Muscle of leg (tissue), 11 donors: ENCODE data around the gene TBC1D16. TPM values are rescaled to one million over a fixed set of nuclear protein-coding genes. Genes with fewer than 3 reads are reported as not detected.
"Not testable (repeated sequence)": the region's sequence is repeated elsewhere in the genome, so short reads cannot be mapped to it uniquely, and the experiment has no call there.

Source experiments
- DNase-seq: peaks from one replicate; pipeline ENCODE4 v3.0.0; 2013
- H3K27ac ChIP-seq: one replicate; pipeline ENCODE4 v1.5.1; 2013; ENCODE audit warnings: mild to moderate bottlenecking, low read length, control low read depth
- H3K27me3 ChIP-seq: one replicate; pipeline ENCODE4 v1.6.1; 2013; ENCODE audit warnings: low read length; ENCODE audit not compliant: control insufficient read depth, insufficient read depth
- H3K36me3 ChIP-seq: one replicate; pipeline ENCODE4 v1.6.1; 2013; ENCODE audit warnings: low read length; ENCODE audit not compliant: control insufficient read depth, insufficient read depth
- H3K4me1 ChIP-seq: one replicate; pipeline ENCODE4 v1.6.1; 2013; ENCODE audit warnings: low read length; ENCODE audit not compliant: control insufficient read depth, insufficient read depth
- H3K4me3 ChIP-seq: one replicate; pipeline ENCODE4 v1.5.1; 2013; ENCODE audit warnings: low read length, control low read depth
- H3K9me3 ChIP-seq: replicated peaks from 2 replicates; pipeline ENCODE4 v1.6.1; 2013; ENCODE audit warnings: low read depth, low read length; ENCODE audit not compliant: control insufficient read depth
- WGBS: methylation state at CpG from one replicate; pipeline ENCODE4 v1.1.5; 2013; ENCODE audit warnings: missing lambda C conversion rate; ENCODE audit not compliant: insufficient coverage; 5-methylcytosine and 5-hydroxymethylcytosine counted together
- polyA plus RNA-seq, 8 donors: library from polyadenylated mRNA; unstranded; fragments of 120-200 nt; gene quantifications; one replicate each; pipeline versions ENCODE4 v1.2.1 to v1.2.3, GENCODE V29; 2013; ENCODE audit warnings: inconsistent platforms in 1 of 8, low replicate concordance in 1 of 8; ENCODE audit not compliant: insufficient read length in 8 of 8, insufficient read depth in 1 of 8
- total RNA-seq: library from RNA; stranded (reverse); fragments of 120-200 nt; gene quantifications from one replicate; pipeline ENCODE4 v1.2.4, GENCODE V29; 2013

The TBC1D16 gene
- total and polyA plus RNA-seq, 9 donors = 22.6 to 43.8 (median 34.1) TPM

- no peaks in the 10 kb centered on the region for H3K9me3 ChIP-seq
- no peak overlapping the region for H3K27ac ChIP-seq
- WGBS = no CpG with 5 or more reads among the region's 9 CpGs
- no peak for DNase-seq
- no peaks in the 10 kb centered on the region for H3K36me3 ChIP-seq
- H3K4me3 ChIP-seq = no peak overlapping the region
- peaks cover 7% of the 10 kb centered on the region for H3K4me1 ChIP-seq
- H3K27me3 ChIP-seq = no peaks in the 10 kb centered on the region
Observed at GRCh38 chr17:79960788-79961522, 74.7 kb downstream of the TBC1D16 start.

GRCh38 chr17:79959042-79959441, 76.6 kb downstream of the TBC1D16 start:
- Histone ChIP-seq H3K4me3 (no peak overlapping the region), H3K27ac (no peak overlapping the region), H3K4me1 (peaks cover 3% of the 10 kb centered on the region), H3K27me3 (no peaks in the 10 kb centered on the region), H3K36me3 (no peaks in the 10 kb centered on the region), H3K9me3 (no peaks in the 10 kb centered on the region)
- no peak for DNase-seq
- no CpG with 5 or more reads among the region's 4 CpGs for WGBS

- H3K27me3 ChIP-seq = no peaks in the 10 kb centered on the region
- no peaks in the 10 kb centered on the region for H3K9me3 ChIP-seq
- no peaks in the 10 kb centered on the region for H3K36me3 ChIP-seq
- WGBS = 85% methylated on average over 4 of the region's 6 CpGs
- DNase-seq = no peak
- no peak overlapping the region for H3K27ac ChIP-seq
- no peak overlapping the region for H3K4me3 ChIP-seq
- H3K4me1 ChIP-seq = peaks cover 12% of the 10 kb centered on the region
Observed at GRCh38 chr17:79956853-79957252, 78.8 kb downstream of the TBC1D16 start.

- not testable (repeated sequence) for DNase-seq
- 85% methylated on average over 2 of the region's 8 CpGs for WGBS
Observed at GRCh38 chr17:79956441-79956735, 79.3 kb downstream of the TBC1D16 start.

GRCh38 chr17:79955691-79956440, 79.8 kb downstream of the TBC1D16 start:
- no peaks in the 10 kb centered on the region for H3K27me3 ChIP-seq
- no peaks in the 10 kb centered on the region for H3K36me3 ChIP-seq
- no peak for DNase-seq
- H3K4me1 ChIP-seq = peaks cover 22% of the 10 kb centered on the region
- H3K27ac ChIP-seq = no peak overlapping the region
- H3K4me3 ChIP-seq = no peak overlapping the region
- H3K9me3 ChIP-seq = no peaks in the 10 kb centered on the region
- 85% methylated on average over 9 of the region's 13 CpGs for WGBS

More at GRCh38 chr17:79956441-79956735, 79.3 kb downstream of the TBC1D16 start:
- H3K9me3 ChIP-seq, H3K27me3 ChIP-seq, H3K36me3 ChIP-seq, H3K4me3 ChIP-seq, H3K27ac ChIP-seq: not testable (repeated sequence)
- peaks cover 17% of the 10 kb centered on the region for H3K4me1 ChIP-seq

- Histone ChIP-seq H3K9me3 (no peaks in the 10 kb centered on the region), H3K4me3 (no peak overlapping the region), H3K36me3 (peaks cover 7% of the 10 kb centered on the region), H3K4me1 (peaks cover 25% of the 10 kb centered on the region), H3K27ac (no peak overlapping the region), H3K27me3 (no peaks in the 10 kb centered on the region)
- no peak for DNase-seq
- no CpG with 5 or more reads among the region's 10 CpGs for WGBS
Observed at GRCh38 chr17:79955167-79955549, 80.5 kb downstream of the TBC1D16 start.

GRCh38 chr17:79954281-79955166, 81.1 kb downstream of the TBC1D16 start:
- no peak overlapping the region for H3K27ac ChIP-seq
- DNase-seq = no peak
- H3K4me3 ChIP-seq = no peak overlapping the region
- H3K4me1 ChIP-seq = peaks cover 25% of the 10 kb centered on the region
- peaks cover 13% of the 10 kb centered on the region for H3K36me3 ChIP-seq
- no peaks in the 10 kb centered on the region for H3K27me3 ChIP-seq
- H3K9me3 ChIP-seq = no peaks in the 10 kb centered on the region
- WGBS = 82% methylated on average over 23 of the region's 25 CpGs

GRCh38 chr17:79953335-79953734, 82.3 kb downstream of the TBC1D16 start:
- no peaks in the 10 kb centered on the region for H3K27me3 ChIP-seq
- no peak overlapping the region for H3K4me3 ChIP-seq
- no peak overlapping the region for H3K27ac ChIP-seq
- H3K36me3 ChIP-seq = peaks cover 25% of the 10 kb centered on the region
- H3K9me3 ChIP-seq = no peaks in the 10 kb centered on the region
- peaks cover 25% of the 10 kb centered on the region for H3K4me1 ChIP-seq
- no peak for DNase-seq

- WGBS = 93% methylated on average over 3 of the region's 8 CpGs
- H3K4me3 ChIP-seq = no peak overlapping the region
- H3K9me3 ChIP-seq = no peaks in the 10 kb centered on the region
- DNase-seq = no peak
- H3K36me3 ChIP-seq = peaks cover 29% of the 10 kb centered on the region
- H3K27me3 ChIP-seq = no peaks in the 10 kb centered on the region
- no peak overlapping the region for H3K27ac ChIP-seq
- peaks cover 25% of the 10 kb centered on the region for H3K4me1 ChIP-seq
Observed at GRCh38 chr17:79952901-79953300, 82.8 kb downstream of the TBC1D16 start.

GRCh38 chr17:79952265-79952877, 83.3 kb downstream of the TBC1D16 start:
- no peak for DNase-seq
- no peak overlapping the region for H3K27ac ChIP-seq
- H3K4me3 ChIP-seq = no peak overlapping the region
- no peaks in the 10 kb centered on the region for H3K27me3 ChIP-seq
- no peaks in the 10 kb centered on the region for H3K9me3 ChIP-seq
- peaks cover 25% of the 10 kb centered on the region for H3K4me1 ChIP-seq
- peaks cover 35% of the 10 kb centered on the region for H3K36me3 ChIP-seq
- 44% methylated on average over 20 of the region's 36 CpGs for WGBS
